GM23338 (cell line): Measurements from ENCODE around the gene HSPG2. TPM values are rescaled to one million over a fixed set of nuclear protein-coding genes. Genes with fewer than 3 reads are reported as not detected.

Experiments
- ATAC-seq: fragments of 200-7000 bp; cut with Tn5 transposase; 3 replicates; pipeline ENCODE4 v1.9.1; 2020
- DNase-seq: peaks from one replicate; pipeline ENCODE4 v3.0.0-alpha.2; 2015; ENCODE audit warnings: low spot score
- H2AFZ ChIP-seq: fragments of 200-600 bp; sonication (generic); 2 replicates; pipeline ENCODE4 v1.8.0; 2016; ENCODE audit warnings: antibody characterized with exemption, mild to moderate bottlenecking, moderate library complexity
- H3F3A ChIP-seq: fragments of 200-600 bp; sonication (generic); replicated peaks from 2 replicates; pipeline ENCODE4 v1.8.0; 2017; ENCODE audit warnings: antibody characterized with exemption, mixed run types, low read depth
- H3K27ac ChIP-seq: fragments of 200-600 bp; sonication (generic); 2 replicates; pipeline ENCODE4 v1.6.1; 2016; ENCODE audit warnings: low read depth
- H3K27me3 ChIP-seq: fragments of 200-600 bp; sonication (generic); 2 replicates; pipeline ENCODE4 v1.8.0; 2016; ENCODE audit warnings: mild to moderate bottlenecking, mixed run types, moderate library complexity; ENCODE audit not compliant: insufficient read depth
- H3K36me3 ChIP-seq: fragments of 200-600 bp; sonication (generic); 2 replicates; pipeline ENCODE4 v1.8.0; 2016; ENCODE audit warnings: mild to moderate bottlenecking; ENCODE audit not compliant: insufficient read depth
- H3K4me1 ChIP-seq: fragments of 200-600 bp; sonication (generic); 2 replicates; pipeline ENCODE4 v1.8.0; 2016; ENCODE audit warnings: mild to moderate bottlenecking, moderate library complexity; ENCODE audit not compliant: insufficient read depth
- H3K4me2 ChIP-seq: fragments of 200-600 bp; sonication (generic); 2 replicates; pipeline ENCODE4 v1.7.1; 2017; ENCODE audit warnings: mixed run types
- H3K4me3 ChIP-seq: fragments of 200-600 bp; sonication (generic); 2 replicates; pipeline ENCODE4 v1.6.1; 2016; ENCODE audit warnings: mixed run types
- H3K79me2 ChIP-seq: fragments of 200-600 bp; sonication (generic); replicated peaks from 2 replicates; pipeline ENCODE4 v1.8.0; 2017; ENCODE audit warnings: mild to moderate bottlenecking; ENCODE audit not compliant: insufficient read depth
- H3K9me2 ChIP-seq: fragments of 200-600 bp; sonication (generic); 2 replicates; pipeline ENCODE4 v1.8.0; 2017; ENCODE audit not compliant: insufficient read depth
- H4K20me1 ChIP-seq: fragments of 200-600 bp; sonication (generic); replicated peaks from 2 replicates; pipeline ENCODE4 v1.8.0; 2017; ENCODE audit warnings: mild to moderate bottlenecking; ENCODE audit not compliant: insufficient read depth
- H3K27ac Mint-ChIP-seq: 2 replicates; pipeline ENCODE4 v1.8.0; 2020; ENCODE audit warnings: inconsistent platforms, mild to moderate bottlenecking, moderate library complexity, mixed read lengths
- H3K27me3 Mint-ChIP-seq: 3 replicates; pipeline ENCODE4 v1.8.0; 2022; ENCODE audit warnings: low read depth, mild to moderate bottlenecking, moderate library complexity, mixed read lengths, inconsistent platforms; ENCODE audit not compliant: insufficient read depth, poor library complexity
- H3K36me3 Mint-ChIP-seq: 3 replicates; pipeline ENCODE4 v1.8.0; 2021; ENCODE audit warnings: low read depth, mild to moderate bottlenecking, inconsistent platforms, moderate library complexity, mixed read lengths
- H3K4me1 Mint-ChIP-seq: 3 replicates; pipeline ENCODE4 v1.8.0; 2020; ENCODE audit warnings: mild to moderate bottlenecking, inconsistent platforms, mixed read lengths
- H3K4me3 Mint-ChIP-seq: 3 replicates; pipeline ENCODE4 v1.8.0; 2021; ENCODE audit warnings: moderate library complexity, mild to moderate bottlenecking, inconsistent platforms, mixed read lengths
- H3K9me3 Mint-ChIP-seq: 3 replicates; pipeline ENCODE4 v1.8.0; 2020; ENCODE audit warnings: moderate library complexity, mild to moderate bottlenecking, inconsistent platforms, mixed read lengths
- EZH2 ChIP-seq: fragments of 200-600 bp; sonication (generic); IDR thresholded peaks from one replicate; pipeline ENCODE4 v1.8.0; 2017; ENCODE audit warnings: antibody characterized with exemption, mild to moderate bottlenecking, low read depth; ENCODE audit not compliant: unreplicated experiment
- JUNB ChIP-seq: IDR thresholded peaks from one replicate; pipeline ENCODE4 v1.6.1; 2016; ENCODE audit warnings: antibody characterized with exemption; ENCODE audit not compliant: unreplicated experiment
- NANOG ChIP-seq: IDR thresholded peaks from 2 replicates; pipeline ENCODE4 v1.6.1; 2016; ENCODE audit warnings: antibody characterized with exemption, borderline replicate concordance
- POLR2AphosphoS5 ChIP-seq: IDR thresholded peaks from 2 replicates; pipeline ENCODE4 v1.6.1; 2016; ENCODE audit warnings: antibody characterized with exemption, low read depth
- STAT1 ChIP-seq: IDR thresholded peaks from one replicate; pipeline ENCODE4 v1.6.1; 2016; ENCODE audit warnings: antibody characterized with exemption; ENCODE audit not compliant: unreplicated experiment
- ZNF114 ChIP-seq: fragments of 250-450 bp; sonication (Bioruptor Pico); IDR thresholded peaks from 2 replicates; pipeline ENCODE4 v1.5.0; 2020; ENCODE audit warnings: mild to moderate bottlenecking, moderate library complexity
- ZNF331 ChIP-seq: fragments of 250-450 bp; sonication (Bioruptor Pico); IDR thresholded peaks from 2 replicates; pipeline ENCODE4 v1.5.0; 2020; ENCODE audit warnings: low read depth, mild to moderate bottlenecking, moderate library complexity
- polyA plus RNA-seq: library from polyadenylated mRNA; unstranded; fragments of >200 nt; fragmentation: Nextera tagmentation; extraction: Ambion mirVana; gene quantifications from 2 replicates; pipeline ENCODE4 v1.2.1, GENCODE V29; 2016
- total RNA-seq: library from RNA; depleted of rRNA; stranded (reverse); fragments of >200 nt; shearing (Covaris generic); gene quantifications from 2 replicates; pipeline ENCODE4 v1.2.3, GENCODE V29; 2014
- TF ChIP-seq, protein P1 (sequence below), 2 experiments: fragments of 200-600 bp in 1 of 2; sonication (generic) in 1 of 2; conservative IDR thresholded peaks; 2 replicates each; pipeline versions ENCODE4 v1.5.1 to v1.6.1; 2016 to 2017; ENCODE audit warnings: antibody characterized with exemption in 2 of 2, low read depth in 2 of 2, mild to moderate bottlenecking in 2 of 2, moderate library complexity in 1 of 2
- TF ChIP-seq, protein P2 (sequence below): fragments of 250-450 bp; sonication (Bioruptor Pico); IDR thresholded peaks from 2 replicates; pipeline ENCODE4 v1.5.0; 2020; ENCODE audit warnings: mild to moderate bottlenecking, moderate library complexity

Gene HSPG2
- total and polyA plus RNA-seq, 2 experiments from 2014 or later: 14.9 to 70.8 TPM

DNA sequence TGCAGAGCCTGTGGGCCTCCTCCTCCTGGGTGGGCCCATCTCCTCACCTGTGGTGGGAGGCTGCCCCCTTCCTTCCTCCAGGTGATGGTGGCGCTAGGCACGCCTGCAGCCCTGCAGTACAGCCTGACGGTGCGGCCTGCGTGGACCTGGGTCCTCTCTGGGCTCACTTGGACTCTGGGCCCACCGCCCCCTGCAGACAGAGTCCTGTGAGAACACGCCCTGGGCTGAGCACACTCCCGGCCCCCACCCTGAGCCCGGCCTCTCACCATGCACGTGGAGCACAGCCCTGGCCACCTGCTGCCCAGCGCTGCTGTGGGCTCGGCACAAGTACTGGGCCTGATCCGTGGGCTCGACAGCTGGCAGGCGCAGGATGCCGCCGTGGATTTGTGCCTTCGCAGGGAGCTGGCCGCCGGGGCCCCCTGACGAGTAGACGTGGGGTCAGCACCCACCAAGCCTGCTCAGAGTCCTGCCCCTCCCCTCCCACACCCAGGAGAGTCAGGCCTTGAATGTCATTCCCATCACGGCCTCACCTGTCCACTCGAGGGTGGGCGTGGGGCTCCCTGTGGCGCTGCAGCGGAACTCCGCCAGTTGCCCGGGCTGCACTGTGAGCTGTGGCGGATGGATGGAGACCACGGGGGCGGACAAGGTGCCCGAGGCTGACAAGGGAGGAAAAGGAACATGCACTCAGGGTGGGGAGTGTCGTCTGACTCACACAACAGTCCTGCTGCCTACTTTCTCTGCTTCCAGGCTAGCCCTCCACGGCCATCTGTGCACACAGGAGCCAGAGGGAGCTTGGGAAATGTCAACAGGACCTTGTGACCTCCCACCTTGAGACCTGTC is 81.6 kb downstream of the HSPG2 start:
- no peak overlapping the region for H2AFZ ChIP-seq
- peaks cover 34% of the 10 kb centered on the region; the same call in 2 of the 3 replicates for H3K36me3 Mint-ChIP-seq
- DNase-seq: peak; percentile 37
- H3K79me2 ChIP-seq: no peaks in the 10 kb centered on the region
- ATAC-seq: peak; percentile 60
- H3K4me1 ChIP-seq: no peaks in the 10 kb centered on the region
- no peak overlapping the region for H3K4me2 ChIP-seq
- H3K4me3 Mint-ChIP-seq: no peak overlapping the region
- no peaks in the 10 kb centered on the region for H3K9me2 ChIP-seq
- H3K27me3 ChIP-seq: no peaks in the 10 kb centered on the region
- H3K4me1 Mint-ChIP-seq: no peaks in the 10 kb centered on the region; the same call in 2 of the 3 replicates
- H3F3A ChIP-seq: no peaks in the 10 kb centered on the region
- H3K27ac Mint-ChIP-seq: no peak overlapping the region; the same call in 1 of the 2 replicates
- no peaks in the 10 kb centered on the region for H4K20me1 ChIP-seq
- peaks cover 5% of the 10 kb centered on the region for H3K27me3 Mint-ChIP-seq
- no peaks in the 10 kb centered on the region for H3K9me3 Mint-ChIP-seq
- H3K4me3 ChIP-seq: no peak overlapping the region
- no peak overlapping the region for H3K27ac ChIP-seq
- no peak for TF ChIP-seq STAT1
- TF ChIP-seq, protein P1, sequence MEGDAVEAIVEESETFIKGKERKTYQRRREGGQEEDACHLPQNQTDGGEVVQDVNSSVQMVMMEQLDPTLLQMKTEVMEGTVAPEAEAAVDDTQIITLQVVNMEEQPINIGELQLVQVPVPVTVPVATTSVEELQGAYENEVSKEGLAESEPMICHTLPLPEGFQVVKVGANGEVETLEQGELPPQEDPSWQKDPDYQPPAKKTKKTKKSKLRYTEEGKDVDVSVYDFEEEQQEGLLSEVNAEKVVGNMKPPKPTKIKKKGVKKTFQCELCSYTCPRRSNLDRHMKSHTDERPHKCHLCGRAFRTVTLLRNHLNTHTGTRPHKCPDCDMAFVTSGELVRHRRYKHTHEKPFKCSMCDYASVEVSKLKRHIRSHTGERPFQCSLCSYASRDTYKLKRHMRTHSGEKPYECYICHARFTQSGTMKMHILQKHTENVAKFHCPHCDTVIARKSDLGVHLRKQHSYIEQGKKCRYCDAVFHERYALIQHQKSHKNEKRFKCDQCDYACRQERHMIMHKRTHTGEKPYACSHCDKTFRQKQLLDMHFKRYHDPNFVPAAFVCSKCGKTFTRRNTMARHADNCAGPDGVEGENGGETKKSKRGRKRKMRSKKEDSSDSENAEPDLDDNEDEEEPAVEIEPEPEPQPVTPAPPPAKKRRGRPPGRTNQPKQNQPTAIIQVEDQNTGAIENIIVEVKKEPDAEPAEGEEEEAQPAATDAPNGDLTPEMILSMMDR (conservative IDR thresholded peaks at IDR 0.05; ENCODE audit: low read depth in 2 of 2): peak in 1 of 2 experiments; percentile 25; a peak in 1 of 4 replicates
- no peaks in the 10 kb centered on the region; the same call in 1 of the 2 replicates for H3K36me3 ChIP-seq

DNA sequence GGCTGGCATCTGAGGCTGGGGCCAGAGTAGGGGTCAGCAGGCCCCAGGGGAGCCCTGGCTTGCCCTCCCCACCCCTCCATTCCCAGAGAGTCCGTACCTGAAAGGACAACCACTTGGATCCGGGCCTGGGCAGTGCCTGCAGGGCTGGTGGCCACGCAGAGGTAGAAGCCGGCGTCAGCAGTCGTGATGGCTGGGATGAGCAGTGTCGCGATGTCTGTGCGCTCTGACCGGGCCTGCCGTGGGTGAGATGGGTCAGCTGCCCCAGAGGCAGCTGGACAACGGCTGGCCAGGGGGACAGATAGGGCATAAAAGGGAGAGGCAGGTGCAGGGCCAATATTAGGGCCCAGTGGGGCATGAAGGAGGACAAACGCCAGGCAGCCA is 82.4 kb downstream of the HSPG2 start:
- ATAC-seq (no peak), DNase-seq (no peak)
- Histone ChIP-seq H2AFZ (no peak overlapping the region), H3K9me2 (no peaks in the 10 kb centered on the region), H4K20me1 (no peaks in the 10 kb centered on the region), H3K4me3 (no peak overlapping the region), H3F3A (no peaks in the 10 kb centered on the region), H3K4me2 (no peak overlapping the region), H3K27me3 (no peaks in the 10 kb centered on the region), H3K27ac (no peak overlapping the region), H3K4me1 (no peaks in the 10 kb centered on the region), H3K36me3 (no peaks in the 10 kb centered on the region; the same call in 1 of the 2 replicates), H3K79me2 (no peaks in the 10 kb centered on the region)
- H3K36me3 Mint-ChIP-seq: peaks cover 32% of the 10 kb centered on the region; the same call in 2 of the 3 replicates
- H3K27ac Mint-ChIP-seq: no peak overlapping the region
- no peak overlapping the region for H3K4me3 Mint-ChIP-seq
- peaks cover 2% of the 10 kb centered on the region for H3K27me3 Mint-ChIP-seq
- no peaks in the 10 kb centered on the region for H3K9me3 Mint-ChIP-seq
- H3K4me1 Mint-ChIP-seq: no peaks in the 10 kb centered on the region; the same call in 2 of the 3 replicates
- no peak for TF ChIP-seq EZH2
- no peak for TF ChIP-seq ZNF114
- TF ChIP-seq ZNF331: no peak
- TF ChIP-seq POLR2AphosphoS5: no peak
- no peak for TF ChIP-seq JUNB
- TF ChIP-seq NANOG: no peak
- TF ChIP-seq, protein P1 (conservative IDR thresholded peaks at IDR 0.05; ENCODE audit: low read depth in 2 of 2): no peak
- TF ChIP-seq, protein P2, sequence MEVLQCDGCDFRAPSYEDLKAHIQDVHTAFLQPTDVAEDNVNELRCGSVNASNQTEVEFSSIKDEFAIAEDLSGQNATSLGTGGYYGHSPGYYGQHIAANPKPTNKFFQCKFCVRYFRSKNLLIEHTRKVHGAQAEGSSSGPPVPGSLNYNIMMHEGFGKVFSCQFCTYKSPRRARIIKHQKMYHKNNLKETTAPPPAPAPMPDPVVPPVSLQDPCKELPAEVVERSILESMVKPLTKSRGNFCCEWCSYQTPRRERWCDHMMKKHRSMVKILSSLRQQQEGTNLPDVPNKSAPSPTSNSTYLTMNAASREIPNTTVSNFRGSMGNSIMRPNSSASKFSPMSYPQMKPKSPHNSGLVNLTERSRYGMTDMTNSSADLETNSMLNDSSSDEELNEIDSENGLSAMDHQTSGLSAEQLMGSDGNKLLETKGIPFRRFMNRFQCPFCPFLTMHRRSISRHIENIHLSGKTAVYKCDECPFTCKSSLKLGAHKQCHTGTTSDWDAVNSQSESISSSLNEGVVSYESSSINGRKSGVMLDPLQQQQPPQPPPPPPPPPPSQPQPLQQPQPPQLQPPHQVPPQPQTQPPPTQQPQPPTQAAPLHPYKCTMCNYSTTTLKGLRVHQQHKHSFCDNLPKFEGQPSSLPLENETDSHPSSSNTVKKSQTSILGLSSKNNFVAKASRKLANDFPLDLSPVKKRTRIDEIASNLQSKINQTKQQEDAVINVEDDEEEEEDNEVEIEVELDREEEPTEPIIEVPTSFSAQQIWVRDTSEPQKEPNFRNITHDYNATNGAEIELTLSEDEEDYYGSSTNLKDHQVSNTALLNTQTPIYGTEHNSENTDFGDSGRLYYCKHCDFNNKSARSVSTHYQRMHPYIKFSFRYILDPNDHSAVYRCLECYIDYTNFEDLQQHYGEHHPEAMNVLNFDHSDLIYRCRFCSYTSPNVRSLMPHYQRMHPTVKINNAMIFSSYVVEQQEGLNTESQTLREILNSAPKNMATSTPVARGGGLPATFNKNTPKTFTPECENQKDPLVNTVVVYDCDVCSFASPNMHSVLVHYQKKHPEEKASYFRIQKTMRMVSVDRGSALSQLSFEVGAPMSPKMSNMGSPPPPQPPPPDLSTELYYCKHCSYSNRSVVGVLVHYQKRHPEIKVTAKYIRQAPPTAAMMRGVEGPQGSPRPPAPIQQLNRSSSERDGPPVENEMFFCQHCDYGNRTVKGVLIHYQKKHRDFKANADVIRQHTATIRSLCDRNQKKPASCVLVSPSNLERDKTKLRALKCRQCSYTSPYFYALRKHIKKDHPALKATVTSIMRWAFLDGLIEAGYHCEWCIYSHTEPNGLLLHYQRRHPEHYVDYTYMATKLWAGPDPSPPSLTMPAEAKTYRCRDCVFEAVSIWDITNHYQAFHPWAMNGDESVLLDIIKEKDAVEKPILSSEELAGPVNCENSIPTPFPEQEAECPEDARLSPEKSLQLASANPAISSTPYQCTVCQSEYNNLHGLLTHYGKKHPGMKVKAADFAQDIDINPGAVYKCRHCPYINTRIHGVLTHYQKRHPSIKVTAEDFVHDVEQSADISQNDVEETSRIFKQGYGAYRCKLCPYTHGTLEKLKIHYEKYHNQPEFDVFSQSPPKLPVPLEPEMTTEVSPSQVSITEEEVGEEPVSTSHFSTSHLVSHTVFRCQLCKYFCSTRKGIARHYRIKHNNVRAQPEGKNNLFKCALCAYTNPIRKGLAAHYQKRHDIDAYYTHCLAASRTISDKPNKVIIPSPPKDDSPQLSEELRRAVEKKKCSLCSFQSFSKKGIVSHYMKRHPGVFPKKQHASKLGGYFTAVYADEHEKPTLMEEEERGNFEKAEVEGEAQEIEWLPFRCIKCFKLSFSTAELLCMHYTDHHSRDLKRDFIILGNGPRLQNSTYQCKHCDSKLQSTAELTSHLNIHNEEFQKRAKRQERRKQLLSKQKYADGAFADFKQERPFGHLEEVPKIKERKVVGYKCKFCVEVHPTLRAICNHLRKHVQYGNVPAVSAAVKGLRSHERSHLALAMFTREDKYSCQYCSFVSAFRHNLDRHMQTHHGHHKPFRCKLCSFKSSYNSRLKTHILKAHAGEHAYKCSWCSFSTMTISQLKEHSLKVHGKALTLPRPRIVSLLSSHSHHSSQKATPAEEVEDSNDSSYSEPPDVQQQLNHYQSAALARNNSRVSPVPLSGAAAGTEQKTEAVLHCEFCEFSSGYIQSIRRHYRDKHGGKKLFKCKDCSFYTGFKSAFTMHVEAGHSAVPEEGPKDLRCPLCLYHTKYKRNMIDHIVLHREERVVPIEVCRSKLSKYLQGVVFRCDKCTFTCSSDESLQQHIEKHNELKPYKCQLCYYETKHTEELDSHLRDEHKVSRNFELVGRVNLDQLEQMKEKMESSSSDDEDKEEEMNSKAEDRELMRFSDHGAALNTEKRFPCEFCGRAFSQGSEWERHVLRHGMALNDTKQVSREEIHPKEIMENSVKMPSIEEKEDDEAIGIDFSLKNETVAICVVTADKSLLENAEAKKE: no peak
